HCT116 (cell line): ENCODE results near the gene WNT2B.

Experiments
- CEBPB ChIP-seq: IDR thresholded peaks from 2 replicates; pipeline ENCODE4 v1.6.1; 2012; ENCODE audit warnings: low read depth
- EGR1 ChIP-seq: IDR thresholded peaks from 2 replicates; pipeline ENCODE4 v1.6.1; 2012; ENCODE audit warnings: low read depth
- EZH2 ChIP-seq: fragments of 200-600 bp; sonication (generic); IDR thresholded peaks from 2 replicates; pipeline ENCODE4 v1.6.1; 2017; ENCODE audit warnings: antibody characterized with exemption, mixed run types
- EZH2phosphoT487 ChIP-seq: fragments of 200-600 bp; IDR thresholded peaks from 2 replicates; pipeline ENCODE4 v1.6.1; 2018; ENCODE audit warnings: antibody characterized with exemption, borderline replicate concordance
- FOSL1 ChIP-seq: IDR thresholded peaks from 2 replicates; pipeline ENCODE4 v1.6.1; 2012; ENCODE audit warnings: low read depth
- POLR2A ChIP-seq: IDR thresholded peaks from 2 replicates; pipeline ENCODE4 v1.7.0; 2011; ENCODE audit warnings: borderline replicate concordance; ENCODE audit not compliant: insufficient read depth, insufficient read length; ENCODE audit errors: extremely low read depth
- RAD21 ChIP-seq: IDR thresholded peaks from 2 replicates; pipeline ENCODE4 v1.6.1; 2012; ENCODE audit warnings: low read depth, mild to moderate bottlenecking
- SP1 ChIP-seq: IDR thresholded peaks from 2 replicates; pipeline ENCODE4 v1.6.1; 2012; ENCODE audit warnings: low read depth
- TCF7L2 ChIP-seq: IDR thresholded peaks from 2 replicates; pipeline ENCODE4 v1.7.0; 2011; ENCODE audit warnings: borderline replicate concordance, inconsistent platforms; ENCODE audit not compliant: insufficient read depth, insufficient read length; ENCODE audit errors: extremely low read depth
- TF ChIP-seq, protein P1 (sequence below), 3 experiments: fragments of 200-600 bp in 1 of 3; sonication (generic) in 1 of 3; IDR thresholded peaks in 2 of 3; conservative IDR thresholded peaks in 1 of 3; 2 replicates each; pipeline ENCODE4 v1.5.1; 2012 to 2017; ENCODE audit warnings: low read depth in 2 of 3, low read length in 2 of 3, antibody characterized with exemption in 1 of 3, borderline replicate concordance in 1 of 3, control low read depth in 1 of 3, mild to moderate bottlenecking in 1 of 3, mixed read lengths in 1 of 3, mixed run types in 1 of 3, moderate library complexity in 1 of 3; ENCODE audit not compliant: insufficient read depth in 1 of 3

DNA sequence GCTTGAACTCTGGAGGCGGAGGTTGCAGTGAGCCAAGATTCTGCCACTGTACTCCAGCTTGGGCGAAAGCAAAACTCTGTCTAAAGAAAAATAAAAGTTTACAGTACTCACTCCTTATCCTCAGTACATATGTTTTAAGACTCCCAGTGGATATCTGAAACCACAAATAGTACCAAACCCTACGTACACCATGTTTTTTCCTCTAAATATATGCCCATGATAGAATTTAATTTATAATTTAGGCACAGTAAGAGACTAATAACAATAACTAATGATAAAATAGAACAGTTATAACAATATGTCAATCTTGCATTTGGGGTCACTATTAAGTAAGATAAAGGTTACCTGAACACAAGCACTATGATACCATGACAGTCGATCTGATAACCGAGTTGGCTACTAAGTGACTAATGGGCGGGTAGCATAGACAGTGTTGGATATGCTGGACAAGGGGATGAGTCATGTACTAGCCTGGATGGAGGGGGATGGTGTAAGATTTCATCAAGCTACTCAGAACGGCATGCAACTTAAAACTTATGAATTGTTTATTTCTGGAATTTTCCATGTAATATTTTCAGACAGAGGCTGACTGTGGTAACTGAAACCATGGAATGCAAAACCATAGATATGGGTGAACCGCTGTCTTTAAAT lies 66.5 kb downstream of the WNT2B start:
- TF ChIP-seq RAD21 (no peak), TCF7L2 (no peak), CEBPB (no peak), EZH2phosphoT487 (no peak), EGR1 (no peak), FOSL1 (peak; percentile 70), POLR2A (no peak), EZH2 (no peak), SP1 (peak; percentile 25; the same call in 1 of the 2 replicates)
- TF ChIP-seq, protein P1, sequence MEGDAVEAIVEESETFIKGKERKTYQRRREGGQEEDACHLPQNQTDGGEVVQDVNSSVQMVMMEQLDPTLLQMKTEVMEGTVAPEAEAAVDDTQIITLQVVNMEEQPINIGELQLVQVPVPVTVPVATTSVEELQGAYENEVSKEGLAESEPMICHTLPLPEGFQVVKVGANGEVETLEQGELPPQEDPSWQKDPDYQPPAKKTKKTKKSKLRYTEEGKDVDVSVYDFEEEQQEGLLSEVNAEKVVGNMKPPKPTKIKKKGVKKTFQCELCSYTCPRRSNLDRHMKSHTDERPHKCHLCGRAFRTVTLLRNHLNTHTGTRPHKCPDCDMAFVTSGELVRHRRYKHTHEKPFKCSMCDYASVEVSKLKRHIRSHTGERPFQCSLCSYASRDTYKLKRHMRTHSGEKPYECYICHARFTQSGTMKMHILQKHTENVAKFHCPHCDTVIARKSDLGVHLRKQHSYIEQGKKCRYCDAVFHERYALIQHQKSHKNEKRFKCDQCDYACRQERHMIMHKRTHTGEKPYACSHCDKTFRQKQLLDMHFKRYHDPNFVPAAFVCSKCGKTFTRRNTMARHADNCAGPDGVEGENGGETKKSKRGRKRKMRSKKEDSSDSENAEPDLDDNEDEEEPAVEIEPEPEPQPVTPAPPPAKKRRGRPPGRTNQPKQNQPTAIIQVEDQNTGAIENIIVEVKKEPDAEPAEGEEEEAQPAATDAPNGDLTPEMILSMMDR (IDR thresholded peaks at IDR 0.05 in 2 of 3, conservative IDR thresholded peaks at IDR 0.05 in 1 of 3; ENCODE audit: borderline replicate concordance in 1 of 3, insufficient read depth in 1 of 3, low read depth in 2 of 3, low read length in 2 of 3), result no peak
